Measurements from ENCODE around the gene CYP3A7. TPM values are rescaled to one million over a fixed set of nuclear protein-coding genes. Genes with fewer than 3 reads are reported as not detected.

Gene CYP3A7
- under 1 TPM in 2 of 4 donors, not detected in 2; 0.26 to 0.34 TPM for total RNA-seq

DNA sequence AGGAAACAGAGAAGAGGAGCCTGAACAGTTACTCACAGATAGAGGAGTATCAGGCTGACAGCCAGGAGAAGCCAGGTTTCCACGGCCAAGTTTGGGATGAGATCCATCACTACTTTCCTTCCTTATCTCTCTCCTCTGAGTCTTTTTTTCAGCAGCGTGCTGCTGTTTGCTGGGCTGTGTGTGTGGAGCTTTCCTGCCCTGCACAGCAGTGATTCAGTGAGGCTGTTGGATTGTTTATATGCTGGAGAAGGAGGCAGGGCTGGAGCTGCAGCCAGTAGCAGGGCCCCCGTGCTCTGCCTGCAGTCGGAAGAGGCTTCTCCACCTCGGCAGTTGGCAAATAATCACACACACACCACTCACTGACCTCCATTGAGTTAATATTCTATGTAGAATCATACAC is at the start of gene CYP3A7:
Gene CYP3A7 (minus strand): TSS at position 210 of the 400 bp plus-strand sequence. CDS start 103 bp downstream, at position 107.
- Histone ChIP-seq H3K27ac (replicated peaks in 1 of 4) (no peak within 1 kb of the TSS), H3K4me1 (no peaks in the 10 kb centered on the region), H3K4me3 (no peak within 1 kb of the TSS), H3K27me3 (no peaks in the 10 kb centered on the region), H3K9me3 (no peaks in the 10 kb centered on the region), H3K36me3 (peaks cover 0 to 13% (median 6%) of the 10 kb centered on the region in 4 donors)
- WGBS = 66% methylated on average over 5 of the region's 5 CpGs
- intact Hi-C loops (cut with DNase I) = loop anchor here (10.0 kb wide), 1 partner anchor 630 kb away; no protein-coding TSS in a partner anchor
- DNase-seq (ENCODE audit: extremely low spot score) = no peak
- TF ChIP-seq, protein P1, sequence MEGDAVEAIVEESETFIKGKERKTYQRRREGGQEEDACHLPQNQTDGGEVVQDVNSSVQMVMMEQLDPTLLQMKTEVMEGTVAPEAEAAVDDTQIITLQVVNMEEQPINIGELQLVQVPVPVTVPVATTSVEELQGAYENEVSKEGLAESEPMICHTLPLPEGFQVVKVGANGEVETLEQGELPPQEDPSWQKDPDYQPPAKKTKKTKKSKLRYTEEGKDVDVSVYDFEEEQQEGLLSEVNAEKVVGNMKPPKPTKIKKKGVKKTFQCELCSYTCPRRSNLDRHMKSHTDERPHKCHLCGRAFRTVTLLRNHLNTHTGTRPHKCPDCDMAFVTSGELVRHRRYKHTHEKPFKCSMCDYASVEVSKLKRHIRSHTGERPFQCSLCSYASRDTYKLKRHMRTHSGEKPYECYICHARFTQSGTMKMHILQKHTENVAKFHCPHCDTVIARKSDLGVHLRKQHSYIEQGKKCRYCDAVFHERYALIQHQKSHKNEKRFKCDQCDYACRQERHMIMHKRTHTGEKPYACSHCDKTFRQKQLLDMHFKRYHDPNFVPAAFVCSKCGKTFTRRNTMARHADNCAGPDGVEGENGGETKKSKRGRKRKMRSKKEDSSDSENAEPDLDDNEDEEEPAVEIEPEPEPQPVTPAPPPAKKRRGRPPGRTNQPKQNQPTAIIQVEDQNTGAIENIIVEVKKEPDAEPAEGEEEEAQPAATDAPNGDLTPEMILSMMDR (IDR thresholded peaks at IDR 0.05) = no peak
- TF ChIP-seq POLR2AphosphoS5 (IDR thresholded peaks at IDR 0.05) (no peak), EP300 (IDR thresholded peaks at IDR 0.05) (no peak), POLR2A (IDR thresholded peaks at IDR 0.05; ENCODE audit: low read depth) (no peak)

DNA sequence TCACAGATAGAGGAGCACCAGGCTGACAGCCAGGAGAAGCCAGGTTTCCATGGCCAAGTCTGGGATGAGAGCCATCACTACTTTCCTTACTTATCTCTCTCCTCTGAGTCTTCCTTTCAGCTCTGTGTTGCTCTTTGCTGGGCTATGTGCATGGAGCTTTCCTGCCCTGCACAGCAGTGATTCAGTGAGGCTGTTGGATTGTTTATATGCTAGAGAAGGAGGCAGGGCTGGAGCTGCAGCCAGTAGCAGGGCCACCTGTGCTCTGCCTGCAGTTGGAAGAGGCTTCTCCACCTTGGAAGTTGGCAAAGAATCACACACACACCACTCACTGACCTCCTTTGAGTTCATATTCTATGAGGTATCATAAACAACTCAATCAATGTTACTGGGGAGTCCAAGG is 49.0 kb upstream of the CYP3A7 start, which contains the start of gene CYP3A4:
Gene CYP3A4 (minus strand): TSS at position 178 of the 400 bp plus-strand sequence. CDS start 103 bp downstream, at position 75.
- Histone ChIP-seq H3K4me1 (peaks cover 0 to 3% (median 0%) of the 10 kb centered on the region in 4 donors), H3K27ac (replicated peaks in 1 of 4) (no peak within 1 kb of the TSS), H3K36me3 (no peaks in the 10 kb centered on the region), H3K4me3 (no peak within 1 kb of the TSS), H3K9me3 (no peaks in the 10 kb centered on the region), H3K27me3 (no peaks in the 10 kb centered on the region)
- intact Hi-C loops (cut with DNase I) = no loop called here
- no peak for DNase-seq (ENCODE audit: extremely low spot score)
- TF ChIP-seq, protein P1 (IDR thresholded peaks at IDR 0.05) = no peak
- no peak for TF ChIP-seq POLR2A (IDR thresholded peaks at IDR 0.05; ENCODE audit: low read depth)
- TF ChIP-seq EP300 (IDR thresholded peaks at IDR 0.05) = no peak
- TF ChIP-seq POLR2AphosphoS5 (IDR thresholded peaks at IDR 0.05) = no peak

DNA sequence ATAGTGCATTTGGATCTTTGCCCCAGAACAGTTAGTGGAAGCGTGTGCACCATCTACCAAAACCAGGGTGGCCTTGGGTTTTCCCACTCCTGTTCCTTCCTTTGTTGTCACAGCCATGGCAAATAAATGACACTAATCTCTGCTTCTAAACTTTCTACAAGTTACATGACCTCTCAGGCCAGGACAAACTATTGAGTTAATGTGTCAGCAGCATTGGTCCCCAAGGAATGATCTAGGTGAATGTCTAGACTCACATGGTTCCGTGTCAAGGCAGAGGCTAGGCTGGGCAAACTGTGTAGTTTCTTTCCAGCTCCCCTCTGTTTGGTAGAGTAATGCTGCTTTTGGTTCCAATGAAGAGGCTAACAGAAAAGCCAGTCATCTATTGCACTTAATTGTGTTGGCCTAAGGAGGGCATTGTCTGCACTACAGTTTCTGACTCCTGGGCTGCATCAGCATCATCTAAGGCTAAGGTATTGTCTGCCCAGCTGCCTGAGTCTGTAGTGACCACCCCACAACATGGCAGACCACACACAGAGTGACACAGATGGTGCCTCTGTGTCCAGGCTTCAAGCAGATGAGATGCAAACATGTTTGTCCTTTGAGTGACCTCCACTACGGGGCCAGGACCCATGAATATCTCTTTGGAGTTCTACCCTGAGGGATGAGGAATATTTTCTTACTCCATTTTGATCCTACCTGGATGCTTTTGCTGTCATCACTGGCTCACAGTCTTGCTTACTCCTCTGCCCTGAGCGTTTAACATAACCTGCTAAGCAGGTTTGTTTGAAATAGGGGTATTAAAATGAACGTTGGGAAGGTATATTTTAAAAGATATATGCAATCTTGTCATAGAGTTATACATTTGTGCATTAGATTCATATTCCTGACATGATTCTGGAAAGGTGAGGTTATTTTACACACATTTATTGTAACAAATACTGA is 47.3 kb upstream of the CYP3A7 start:
- TF ChIP-seq EP300 (IDR thresholded peaks at IDR 0.05) = no peak
- TF ChIP-seq, protein P1 (IDR thresholded peaks at IDR 0.05) = no peak
- no peak overlapping the region for H3K27ac ChIP-seq (replicated peaks in 1 of 4)
- H3K4me3 ChIP-seq = no peak overlapping the region
- H3K27me3 ChIP-seq = no peaks in the 10 kb centered on the region
- peaks cover 0 to 3% (median 0%) of the 10 kb centered on the region in 4 donors for H3K4me1 ChIP-seq
- intact Hi-C loops (cut with DNase I) = no loop called here
- 65% methylated on average over 5 of the region's 5 CpGs for WGBS
- DNase-seq (ENCODE audit: extremely low spot score) = no peak
- H3K9me3 ChIP-seq = no peaks in the 10 kb centered on the region
- no peaks in the 10 kb centered on the region for H3K36me3 ChIP-seq

DNA sequence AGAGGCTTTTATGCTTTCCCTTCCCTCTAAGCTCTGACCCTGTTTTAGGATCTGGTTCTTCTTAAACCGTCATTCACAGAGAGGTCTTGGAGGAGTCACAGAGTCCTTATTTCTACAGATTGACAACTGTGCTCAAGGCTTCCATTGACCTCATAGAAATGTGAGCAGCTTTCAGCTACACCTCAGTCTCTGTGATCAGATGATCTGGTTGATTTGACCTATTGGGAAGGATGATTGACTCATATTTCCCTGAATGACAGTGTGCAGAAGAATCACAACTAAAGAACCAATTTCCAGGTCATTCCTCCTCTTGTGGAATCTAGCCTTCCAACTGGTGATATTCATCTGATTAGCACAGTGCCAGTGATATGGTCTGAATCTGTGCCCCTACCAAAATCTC is 45.6 kb upstream of the CYP3A7 start:
- 89% methylated on average over 1 of the region's 1 CpG for WGBS
- Histone ChIP-seq H3K4me3 (no peak overlapping the region), H3K27ac (replicated peaks in 1 of 4) (no peak overlapping the region), H3K27me3 (no peaks in the 10 kb centered on the region), H3K36me3 (no peaks in the 10 kb centered on the region), H3K4me1 (peaks cover 0 to 3% (median 0%) of the 10 kb centered on the region in 4 donors), H3K9me3 (no peaks in the 10 kb centered on the region)
- intact Hi-C loops (cut with DNase I) = no loop called here
- TF ChIP-seq EP300 (IDR thresholded peaks at IDR 0.05) (no peak), POLR2A (IDR thresholded peaks at IDR 0.05; ENCODE audit: low read depth) (no peak), POLR2AphosphoS5 (IDR thresholded peaks at IDR 0.05) (no peak)
- TF ChIP-seq, protein P1 (IDR thresholded peaks at IDR 0.05) = no peak
- DNase-seq (ENCODE audit: extremely low spot score) = no peak
